Loucy (cell line): Measurements from ENCODE around the gene SMO.

Source experiments
- H2AFZ ChIP-seq: fragments of 200-600 bp; sonication (generic); 2 replicates; pipeline ENCODE4 v1.6.0; 2016; ENCODE audit warnings: antibody characterized with exemption, mild to moderate bottlenecking, low read length, moderate library complexity
- H3F3A ChIP-seq: fragments of 200-600 bp; 2 replicates; pipeline ENCODE4 v1.6.0; 2016; ENCODE audit warnings: antibody characterized with exemption, low read depth, mild to moderate bottlenecking
- H3K27me3 ChIP-seq: fragments of 200-600 bp; sonication (generic); 2 replicates; pipeline ENCODE4 v1.6.1; 2014; ENCODE audit warnings: low read length, mild to moderate bottlenecking; ENCODE audit not compliant: insufficient read depth, poor library complexity, severe bottlenecking
- H3K36me3 ChIP-seq: fragments of 200-600 bp; sonication (generic); 2 replicates; pipeline ENCODE4 v1.6.1; 2016; ENCODE audit warnings: low read length; ENCODE audit not compliant: insufficient read depth
- H3K4me1 ChIP-seq: fragments of 200-600 bp; sonication (generic); 2 replicates; pipeline ENCODE4 v1.5.1; 2014; ENCODE audit warnings: low read length, mild to moderate bottlenecking; ENCODE audit not compliant: insufficient read depth, poor library complexity, severe bottlenecking
- H3K4me2 ChIP-seq: fragments of 200-600 bp; sonication (generic); 2 replicates; pipeline ENCODE4 v1.6.0; 2014; ENCODE audit warnings: antibody characterized with exemption, low read length, low read depth, mild to moderate bottlenecking; ENCODE audit not compliant: poor library complexity, severe bottlenecking
- H3K4me3 ChIP-seq: fragments of 200-600 bp; sonication (generic); 2 replicates; pipeline ENCODE4 v1.5.1; 2014; ENCODE audit warnings: low read length, mild to moderate bottlenecking, mixed read lengths; ENCODE audit not compliant: poor library complexity, severe bottlenecking
- H3K79me2 ChIP-seq: fragments of 200-600 bp; sonication (generic); 2 replicates; pipeline ENCODE4 v1.6.1; 2014; ENCODE audit warnings: low read length; ENCODE audit not compliant: insufficient read depth
- H3K9ac ChIP-seq: fragments of 200-600 bp; sonication (generic); 2 replicates; pipeline ENCODE4 v1.6.0; 2014; ENCODE audit warnings: mild to moderate bottlenecking, low read depth, low read length, moderate library complexity; ENCODE audit not compliant: poor library complexity, severe bottlenecking
- H3K9me2 ChIP-seq: fragments of 200-600 bp; sonication (generic); replicated peaks from 2 replicates; pipeline ENCODE4 v1.6.1; 2016; ENCODE audit warnings: low read depth, low read length, mixed read lengths
- H3K9me3 ChIP-seq: fragments of 200-600 bp; sonication (generic); 2 replicates; pipeline ENCODE4 v1.6.1; 2014; ENCODE audit warnings: mild to moderate bottlenecking, antibody characterized with exemption, low read length, low read depth; ENCODE audit not compliant: insufficient read depth
- H4K20me1 ChIP-seq: fragments of 200-600 bp; sonication (generic); 2 replicates; pipeline ENCODE4 v1.6.0; 2014; ENCODE audit warnings: antibody characterized with exemption, low read length, mild to moderate bottlenecking; ENCODE audit not compliant: insufficient read depth, poor library complexity, severe bottlenecking
- CTCF ChIP-seq: fragments of 200-600 bp; sonication (generic); conservative IDR thresholded peaks from 2 replicates; pipeline ENCODE4 v1.5.1; 2014; ENCODE audit warnings: mild to moderate bottlenecking, antibody characterized with exemption, low read length
- EZH2phosphoT487 ChIP-seq: fragments of 200-600 bp; IDR thresholded peaks from 2 replicates; pipeline ENCODE4 v1.6.1; 2018; ENCODE audit warnings: antibody characterized with exemption, mild to moderate bottlenecking, moderate library complexity, borderline replicate concordance

Gene SMO

GRCh38 chr7:129159539-129159938, 28.9 kb upstream of the SMO start:
- Histone ChIP-seq H2AFZ (no peak overlapping the region), H3K9ac (no peak overlapping the region), H3K4me1 (no peaks in the 10 kb centered on the region), H3K9me3 (no peaks in the 10 kb centered on the region), H4K20me1 (no peaks in the 10 kb centered on the region), H3F3A (no peaks in the 10 kb centered on the region), H3K4me3 (no peak overlapping the region), H3K36me3 (no peaks in the 10 kb centered on the region), H3K27me3 (no peaks in the 10 kb centered on the region), H3K4me2 (no peak overlapping the region), H3K9me2 (no peaks in the 10 kb centered on the region), H3K79me2 (no peaks in the 10 kb centered on the region)
- TF ChIP-seq EZH2phosphoT487 = no peak
- no peak for TF ChIP-seq CTCF

- Histone ChIP-seq H3K4me3 (no peak overlapping the region), H2AFZ (no peak overlapping the region), H3K36me3 (no peaks in the 10 kb centered on the region), H3K4me1 (no peaks in the 10 kb centered on the region), H3K27me3 (no peaks in the 10 kb centered on the region), H3K9me2 (no peaks in the 10 kb centered on the region), H3K4me2 (no peak overlapping the region), H4K20me1 (no peaks in the 10 kb centered on the region), H3K9ac (no peak overlapping the region), H3K9me3 (no peaks in the 10 kb centered on the region), H3F3A (no peaks in the 10 kb centered on the region), H3K79me2 (no peaks in the 10 kb centered on the region)
- no peak for TF ChIP-seq CTCF
- TF ChIP-seq EZH2phosphoT487 = no peak
Measured at GRCh38 chr7:129160161-129160905, 28.1 kb upstream of the SMO start.

- TF ChIP-seq EZH2phosphoT487 = no peak
- TF ChIP-seq CTCF = no peak
- H3K27me3 ChIP-seq = no peaks in the 10 kb centered on the region
- no peaks in the 10 kb centered on the region for H3F3A ChIP-seq
- no peak overlapping the region for H2AFZ ChIP-seq
- H3K4me2 ChIP-seq = no peak overlapping the region
- H3K9me3 ChIP-seq = no peaks in the 10 kb centered on the region
- no peaks in the 10 kb centered on the region for H3K36me3 ChIP-seq
- no peak overlapping the region for H3K4me3 ChIP-seq
- H3K9me2 ChIP-seq = no peaks in the 10 kb centered on the region
- no peaks in the 10 kb centered on the region for H3K79me2 ChIP-seq
- H3K9ac ChIP-seq = no peak overlapping the region
- H3K4me1 ChIP-seq = no peaks in the 10 kb centered on the region
- no peaks in the 10 kb centered on the region for H4K20me1 ChIP-seq
Measured at GRCh38 chr7:129161524-129162225, 26.8 kb upstream of the SMO start.
